Mesenchymal stem cell (in vitro differentiated cells and primary cell): ENCODE results near the gene STX19.
"Not testable (repeated sequence)": the region's sequence is repeated elsewhere in the genome, so short reads cannot be mapped to it uniquely, and the experiment has no call there.

Experiments
- DNase-seq: peaks from one replicate; pipeline ENCODE4 v3.0.0-alpha.2; 2013
- H2AFZ ChIP-seq: one replicate; pipeline ENCODE4 v1.6.1; 2013; ENCODE audit warnings: low read depth, mild to moderate bottlenecking, control low read depth, inconsistent platforms, low read length, moderate library complexity
- H2AK5ac ChIP-seq: 2 replicates; pipeline ENCODE4 v1.6.1; 2013; ENCODE audit warnings: low read length, moderate library complexity, mild to moderate bottlenecking, inconsistent platforms; ENCODE audit not compliant: severe bottlenecking
- H2BK120ac ChIP-seq: one replicate; pipeline ENCODE4 v1.6.1; 2013; ENCODE audit warnings: low read depth, mild to moderate bottlenecking, inconsistent platforms, low read length, moderate library complexity
- H2BK12ac ChIP-seq, 2 experiments: one replicate each; pipeline ENCODE4 v1.6.1; 2013; ENCODE audit warnings: inconsistent platforms in 2 of 2, low read length in 2 of 2, mild to moderate bottlenecking in 2 of 2, moderate library complexity in 2 of 2, control low read depth in 1 of 2
- H2BK15ac ChIP-seq: one replicate; pipeline ENCODE4 v1.6.1; 2013; ENCODE audit warnings: mild to moderate bottlenecking, low read depth, inconsistent platforms; ENCODE audit not compliant: poor library complexity, severe bottlenecking
- H2BK5ac ChIP-seq: 2 replicates; pipeline ENCODE4 v1.6.1; 2013; ENCODE audit warnings: low read depth, mild to moderate bottlenecking, low read length, control low read depth, inconsistent platforms; ENCODE audit not compliant: poor library complexity, severe bottlenecking
- H3K14ac ChIP-seq, 2 experiments: one replicate each; pipeline ENCODE4 v1.6.1; 2013; ENCODE audit warnings: inconsistent platforms in 2 of 2, low read length in 2 of 2, control low read depth in 1 of 2, mild to moderate bottlenecking in 1 of 2, moderate library complexity in 1 of 2
- H3K18ac ChIP-seq, 2 experiments: one replicate each; pipeline ENCODE4 v1.6.1; 2013; ENCODE audit warnings: inconsistent platforms in 2 of 2, low read length in 2 of 2, control low read depth in 1 of 2, low read depth in 1 of 2, mild to moderate bottlenecking in 1 of 2
- H3K23ac ChIP-seq, 2 experiments: one replicate each; pipeline ENCODE4 v1.6.1; 2013; ENCODE audit warnings: inconsistent platforms in 2 of 2, low read length in 2 of 2, mild to moderate bottlenecking in 2 of 2, moderate library complexity in 2 of 2, control low read depth in 1 of 2
- H3K27ac ChIP-seq: 2 replicates; pipeline ENCODE4 v1.5.1; 2013; ENCODE audit warnings: mild to moderate bottlenecking, moderate library complexity, low read length, control low read depth, inconsistent platforms; ENCODE audit not compliant: poor library complexity, severe bottlenecking
- H3K27me3 ChIP-seq, 2 experiments: 2 replicates each; pipeline versions ENCODE4 v1.6.1 to v1.7.0; 2013; ENCODE audit warnings: low read length in 2 of 2, mild to moderate bottlenecking in 2 of 2, moderate library complexity in 2 of 2, control low read depth in 1 of 2, inconsistent platforms in 1 of 2; ENCODE audit not compliant: control insufficient read depth in 1 of 2, insufficient read depth in 1 of 2
- H3K36me3 ChIP-seq, 2 experiments: 2 replicates each; pipeline versions ENCODE4 v1.6.1 to v1.7.0; 2013; ENCODE audit warnings: low read length in 2 of 2, control low read depth in 1 of 2, inconsistent platforms in 1 of 2, low read depth in 1 of 2, mild to moderate bottlenecking in 1 of 2; ENCODE audit not compliant: insufficient read depth in 2 of 2, control insufficient read depth in 1 of 2
- H3K4ac ChIP-seq, 2 experiments: one replicate each; pipeline ENCODE4 v1.6.1; 2013; ENCODE audit warnings: inconsistent platforms in 2 of 2, low read length in 2 of 2, mild to moderate bottlenecking in 2 of 2, moderate library complexity in 2 of 2, control low read depth in 1 of 2, low read depth in 1 of 2
- H3K4me1 ChIP-seq: 2 replicates; pipeline ENCODE4 v1.6.1; 2013; ENCODE audit warnings: low read depth, low read length, control low read depth; ENCODE audit not compliant: control insufficient read depth, insufficient read depth
- H3K4me2 ChIP-seq: 2 replicates; pipeline ENCODE4 v1.6.1; 2013; ENCODE audit warnings: low read length, mild to moderate bottlenecking, inconsistent platforms; ENCODE audit not compliant: poor library complexity, severe bottlenecking
- H3K4me3 ChIP-seq, 2 experiments: 2 replicates each; pipeline versions ENCODE4 v1.5.1 to v1.7.0; 2013; ENCODE audit warnings: low read length in 2 of 2, mild to moderate bottlenecking in 2 of 2, control low read depth in 1 of 2, low read depth in 1 of 2; ENCODE audit not compliant: insufficient read depth in 1 of 2
- H3K79me1 ChIP-seq: replicated peaks from 2 replicates; pipeline ENCODE4 v1.6.1; 2013; ENCODE audit warnings: mild to moderate bottlenecking, control low read depth, low read length, inconsistent platforms; ENCODE audit not compliant: poor library complexity, severe bottlenecking
- H3K9ac ChIP-seq: 2 replicates; pipeline ENCODE4 v1.7.0; 2013; ENCODE audit warnings: mild to moderate bottlenecking, low read length, moderate library complexity
- H3K9me3 ChIP-seq: 2 replicates; pipeline ENCODE4 v1.7.0; 2013; ENCODE audit warnings: mild to moderate bottlenecking, low read length; ENCODE audit not compliant: control insufficient read depth
- H4K8ac ChIP-seq: one replicate; pipeline ENCODE4 v1.6.1; 2013; ENCODE audit warnings: inconsistent platforms, mild to moderate bottlenecking, low read length, moderate library complexity
- H4K91ac ChIP-seq: one replicate; pipeline ENCODE4 v1.6.1; 2013; ENCODE audit warnings: mild to moderate bottlenecking, low read length, inconsistent platforms
- WGBS: methylation state at CpG from one replicate; pipeline ENCODE4 v1.1.7; 2013; ENCODE audit warnings: mixed read lengths; 5-methylcytosine and 5-hydroxymethylcytosine counted together

STX19 gene

DNA sequence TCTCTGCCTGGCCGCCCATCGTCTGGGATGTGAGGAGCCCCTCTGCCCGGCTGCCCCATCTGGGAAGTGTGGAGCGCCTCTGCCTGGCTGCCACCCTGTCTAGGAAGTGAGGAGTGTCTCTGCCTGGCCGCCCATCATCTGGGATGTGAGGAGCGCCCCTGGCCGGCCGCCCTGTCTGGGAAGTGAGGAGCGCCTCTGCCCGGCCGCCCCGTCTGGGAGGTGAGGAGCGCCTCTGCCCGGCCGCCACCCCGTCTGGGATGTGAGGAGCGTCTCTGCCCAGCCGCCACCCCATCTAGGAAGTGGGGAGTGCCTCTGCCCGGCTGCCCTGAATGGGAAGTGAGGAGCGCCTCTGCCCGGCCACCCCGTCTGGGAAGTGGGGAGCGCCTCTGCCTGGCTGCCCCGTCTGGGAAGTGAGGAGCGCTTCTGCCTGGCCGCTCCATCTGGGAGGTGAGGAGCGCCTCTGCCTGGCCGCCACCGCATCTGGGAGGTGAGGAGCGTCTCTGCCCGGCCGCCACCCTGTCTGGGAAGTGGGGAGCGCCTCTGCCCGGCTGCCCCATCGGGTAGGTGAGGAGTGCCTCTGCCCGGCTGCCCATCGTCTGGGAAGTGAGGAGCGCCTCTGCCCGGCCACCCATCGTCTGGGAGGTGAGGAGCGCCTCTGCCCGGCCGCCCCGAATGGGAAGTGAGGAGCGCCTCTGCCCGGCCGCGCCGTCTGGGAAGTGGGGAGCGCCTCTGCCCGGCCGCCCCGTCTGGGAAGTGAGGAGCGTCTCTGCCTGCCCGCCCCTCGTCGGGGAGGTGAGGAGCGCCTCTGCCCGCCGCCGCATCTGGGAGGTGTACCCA lies 15.9 kb upstream of the STX19 start:
- not testable (repeated sequence) for H3K27ac ChIP-seq, H3K4ac ChIP-seq, H3K18ac ChIP-seq, H2BK120ac ChIP-seq, H2AFZ ChIP-seq, H3K79me1 ChIP-seq, H3K27me3 ChIP-seq, H3K14ac ChIP-seq, H4K8ac ChIP-seq, H3K4me1 ChIP-seq, H3K4me3 ChIP-seq, H2BK12ac ChIP-seq, H3K9ac ChIP-seq, H3K23ac ChIP-seq, H4K91ac ChIP-seq, H2BK5ac ChIP-seq, H2AK5ac ChIP-seq, DNase-seq, H2BK15ac ChIP-seq, H3K4me2 ChIP-seq, H3K9me3 ChIP-seq
- H3K36me3 ChIP-seq: peaks cover 12 to 17% of the 10 kb centered on the region in 2 experiments
- WGBS: 97% methylated on average over 61 of the region's 61 CpGs

GRCh38 chr3:94043285-94043684 lies 14.9 kb upstream of the STX19 start:
- no peaks in the 10 kb centered on the region for H3K27me3 ChIP-seq
- no peak overlapping the region for H3K27ac ChIP-seq
- no peak overlapping the region for H2BK15ac ChIP-seq
- no peaks in the 10 kb centered on the region for H3K9me3 ChIP-seq
- no peak overlapping the region for H3K4ac ChIP-seq
- no peak overlapping the region for H2BK12ac ChIP-seq
- H2AFZ ChIP-seq: no peak overlapping the region
- no peak overlapping the region for H2BK5ac ChIP-seq
- H3K4me1 ChIP-seq: no peaks in the 10 kb centered on the region
- no peak overlapping the region for H3K14ac ChIP-seq
- H3K9ac ChIP-seq: no peak overlapping the region
- no peak overlapping the region for H3K4me2 ChIP-seq
- DNase-seq: peak; percentile 8
- H2AK5ac ChIP-seq: no peak overlapping the region
- H3K79me1 ChIP-seq: peaks cover 2% of the 10 kb centered on the region
- no peak overlapping the region for H2BK120ac ChIP-seq
- no peak overlapping the region for H3K18ac ChIP-seq
- no CpG with 5 or more reads among the region's 1 CpG for WGBS
- no peak overlapping the region for H4K8ac ChIP-seq
- H3K23ac ChIP-seq: no peak overlapping the region
- no peak overlapping the region for H3K4me3 ChIP-seq
- no peak overlapping the region for H4K91ac ChIP-seq
- H3K36me3 ChIP-seq: peaks cover 12 to 17% of the 10 kb centered on the region in 2 experiments

- Histone ChIP-seq H3K14ac (no peak overlapping the region), H3K23ac (no peak overlapping the region), H3K9ac (no peak overlapping the region), H2BK12ac (no peak overlapping the region), H3K27me3 (no peaks in the 10 kb centered on the region), H3K36me3 (peaks cover 0 to 3% of the 10 kb centered on the region in 2 experiments), H3K27ac (no peak overlapping the region), H3K9me3 (no peaks in the 10 kb centered on the region), H4K8ac (no peak overlapping the region), H2BK15ac (no peak overlapping the region), H2AFZ (no peak overlapping the region), H2BK120ac (no peak overlapping the region), H3K18ac (no peak overlapping the region), H3K4me3 (no peak overlapping the region), H3K4ac (no peak overlapping the region), H3K4me2 (no peak overlapping the region), H3K79me1 (peaks cover 3% of the 10 kb centered on the region), H3K4me1 (no peaks in the 10 kb centered on the region), H4K91ac (no peak overlapping the region), H2AK5ac (no peak overlapping the region), H2BK5ac (no peak overlapping the region)
- WGBS: 56% methylated on average over 2 of the region's 3 CpGs
- peak; percentile 46 for DNase-seq
These were observed 8.6 kb upstream of the STX19 start for GRCh38 chr3:94036909-94037507.

GRCh38 chr3:94026623-94027022 lies 1.8 kb downstream of the STX19 start:
- Histone ChIP-seq H3K4me2 (no peak overlapping the region), H2BK5ac (no peak overlapping the region), H3K14ac (no peak overlapping the region), H3K36me3 (no peaks in the 10 kb centered on the region), H3K9ac (no peak overlapping the region), H3K4ac (no peak overlapping the region), H2BK12ac (no peak overlapping the region), H2BK120ac (no peak overlapping the region), H2AFZ (no peak overlapping the region), H2AK5ac (no peak overlapping the region), H3K9me3 (no peaks in the 10 kb centered on the region), H4K8ac (no peak overlapping the region), H3K27ac (no peak overlapping the region), H3K23ac (no peak overlapping the region), H3K4me3 (no peak overlapping the region), H3K4me1 (no peaks in the 10 kb centered on the region), H3K18ac (no peak overlapping the region), H2BK15ac (no peak overlapping the region), H4K91ac (no peak overlapping the region), H3K79me1 (no peaks in the 10 kb centered on the region), H3K27me3 (no peaks in the 10 kb centered on the region)
- DNase-seq: no peak
- no CpG with 5 or more reads among the region's 2 CpGs for WGBS
